Astrocyte (in vitro differentiated cells and primary cell): ENCODE results near the gene PDGFC. TPM values are rescaled to one million over a fixed set of nuclear protein-coding genes. Genes with fewer than 3 reads are reported as not detected.
"Not testable (repeated sequence)": the region's sequence is repeated elsewhere in the genome, so short reads cannot be mapped to it uniquely, and the experiment has no call there.

Experiments
- DNase-seq: peaks from one replicate; pipeline ENCODE4 v3.0.0-alpha.2; 2010; ENCODE audit warnings: low read depth
- FAIRE-seq: peaks from 2 replicates; lab custom pipeline; 2011; peaks lifted over from hg19 to GRCh38; lab: Jason Lieb, UNC
- H2AFZ ChIP-seq: 2 replicates; pipeline ENCODE4 v1.6.0; 2012; ENCODE audit warnings: low read depth, low read length, inconsistent platforms
- H3K27ac ChIP-seq: 2 replicates; pipeline ENCODE4 v1.5.1; 2011; ENCODE audit warnings: low read depth, low read length, inconsistent platforms
- H3K27me3 ChIP-seq: 2 replicates; pipeline ENCODE4 v1.6.0; 2011; ENCODE audit warnings: low read length, inconsistent platforms; ENCODE audit not compliant: insufficient read depth
- H3K36me3 ChIP-seq: 2 replicates; pipeline ENCODE4 v1.5.1; 2011; ENCODE audit warnings: low read length, inconsistent platforms; ENCODE audit not compliant: insufficient read depth
- H3K4me1 ChIP-seq: 2 replicates; pipeline ENCODE4 v1.5.1; 2011; ENCODE audit warnings: low read length, inconsistent platforms; ENCODE audit not compliant: insufficient read depth
- H3K4me2 ChIP-seq: 2 replicates; pipeline ENCODE4 v1.6.0; 2012; ENCODE audit warnings: low read length, inconsistent platforms
- H3K4me3 ChIP-seq: 2 replicates; pipeline ENCODE4 v1.5.1; 2011; ENCODE audit warnings: low read depth, mild to moderate bottlenecking, low read length, inconsistent platforms; ENCODE audit not compliant: insufficient read depth
- H3K79me2 ChIP-seq: 2 replicates; pipeline ENCODE4 v1.6.0; 2012; ENCODE audit warnings: mild to moderate bottlenecking, low read length, inconsistent platforms; ENCODE audit not compliant: insufficient read depth
- H3K9ac ChIP-seq: 2 replicates; pipeline ENCODE4 v1.6.0; 2012; ENCODE audit warnings: mild to moderate bottlenecking, low read length, inconsistent platforms
- H3K9me3 ChIP-seq: 2 replicates; pipeline ENCODE4 v1.5.1; 2012; ENCODE audit warnings: low read depth, mild to moderate bottlenecking, low read length, inconsistent platforms; ENCODE audit not compliant: insufficient read depth
- H4K20me1 ChIP-seq: 2 replicates; pipeline ENCODE4 v1.6.0; 2012; ENCODE audit warnings: low read length, inconsistent platforms; ENCODE audit not compliant: insufficient read depth
- H3K27ac Mint-ChIP-seq: one replicate; pipeline ENCODE4 v1.8.0; 2021; ENCODE audit warnings: mild to moderate bottlenecking, mixed read lengths; ENCODE audit not compliant: unreplicated experiment
- H3K27me3 Mint-ChIP-seq: one replicate; pipeline ENCODE4 v1.8.0; 2021; ENCODE audit warnings: low read depth, mixed read lengths; ENCODE audit not compliant: unreplicated experiment
- H3K36me3 Mint-ChIP-seq: one replicate; pipeline ENCODE4 v1.8.0; 2021; ENCODE audit warnings: low read depth, mixed read lengths; ENCODE audit not compliant: unreplicated experiment
- H3K4me1 Mint-ChIP-seq: one replicate; pipeline ENCODE4 v1.8.0; 2021; ENCODE audit warnings: low read depth, mixed read lengths; ENCODE audit not compliant: unreplicated experiment
- H3K4me3 Mint-ChIP-seq: one replicate; pipeline ENCODE4 v1.8.0; 2021; ENCODE audit warnings: mild to moderate bottlenecking, moderate library complexity, mixed read lengths; ENCODE audit not compliant: unreplicated experiment
- H3K9me3 Mint-ChIP-seq: one replicate; pipeline ENCODE4 v1.8.0; 2021; ENCODE audit warnings: mild to moderate bottlenecking, mixed read lengths; ENCODE audit not compliant: unreplicated experiment
- CTCF ChIP-seq: IDR thresholded peaks from 2 replicates; pipeline ENCODE4 v1.5.1; 2011; ENCODE audit warnings: low read depth, mild to moderate bottlenecking, inconsistent platforms, low read length, moderate library complexity; ENCODE audit not compliant: insufficient read depth
- EZH2 ChIP-seq: IDR thresholded peaks from 2 replicates; pipeline ENCODE4 v1.6.1; 2012; ENCODE audit warnings: mild to moderate bottlenecking, low read length, inconsistent platforms; ENCODE audit not compliant: insufficient read depth
- total RNA-seq: library from RNA; stranded (reverse); gene quantifications from 2 replicates; pipeline ENCODE4 v1.2.1, GENCODE V29; 2021

Gene PDGFC
- total RNA-seq, 1 donor from 2014 or later: 167 TPM

GRCh38 chr4:156934259-156934635 lies 37.4 kb downstream of the PDGFC start:
- Histone ChIP-seq H3K27ac (peak overlapping the region; percentile 85), H3K79me2 (peaks cover 92% of the 10 kb centered on the region), H3K9me3 (peaks cover 4% of the 10 kb centered on the region), H2AFZ (no peak overlapping the region), H3K4me1 (peaks cover 28% of the 10 kb centered on the region), H3K4me3 (no peak overlapping the region), H3K9ac (no peak overlapping the region), H3K27me3 (no peaks in the 10 kb centered on the region), H4K20me1 (peaks cover 12% of the 10 kb centered on the region), H3K36me3 (peaks cover 4% of the 10 kb centered on the region), H3K4me2 (no peak overlapping the region)
- no peak for TF ChIP-seq EZH2
- TF ChIP-seq CTCF: no peak
- no peaks in the 10 kb centered on the region for H3K27me3 Mint-ChIP-seq
- H3K4me1 Mint-ChIP-seq: peaks cover 38% of the 10 kb centered on the region
- H3K36me3 Mint-ChIP-seq: peaks cover 4% of the 10 kb centered on the region
- no peaks in the 10 kb centered on the region for H3K9me3 Mint-ChIP-seq
- no peak for DNase-seq
- no peak overlapping the region for H3K4me3 Mint-ChIP-seq
- no peak for FAIRE-seq
- H3K27ac Mint-ChIP-seq: peak overlapping the region; percentile 87

GRCh38 chr4:156933633-156934258 lies 37.9 kb downstream of the PDGFC start:
- Mint-ChIP-seq H3K27ac (peak overlapping the region; percentile 87), H3K4me1 (peaks cover 38% of the 10 kb centered on the region), H3K4me3 (peak overlapping the region; percentile 15), H3K27me3 (no peaks in the 10 kb centered on the region), H3K36me3 (peaks cover 4% of the 10 kb centered on the region), H3K9me3 (no peaks in the 10 kb centered on the region)
- DNase-seq: peak; percentile 97
- Histone ChIP-seq H3K79me2 (peaks cover 92% of the 10 kb centered on the region), H3K4me3 (no peak overlapping the region), H4K20me1 (peaks cover 13% of the 10 kb centered on the region), H3K9me3 (peaks cover 4% of the 10 kb centered on the region), H3K27ac (peak overlapping the region; percentile 85), H3K4me2 (peak overlapping the region; percentile 33), H3K4me1 (peaks cover 23% of the 10 kb centered on the region), H3K9ac (peak overlapping the region; percentile 45), H2AFZ (no peak overlapping the region), H3K27me3 (no peaks in the 10 kb centered on the region), H3K36me3 (peaks cover 4% of the 10 kb centered on the region)
- peak; percentile 34 for FAIRE-seq
- TF ChIP-seq EZH2 (no peak), CTCF (no peak)

GRCh38 chr4:156932360-156932759 lies 39.2 kb downstream of the PDGFC start:
- not testable (repeated sequence) for H3K27me3 Mint-ChIP-seq, H3K9me3 ChIP-seq, H3K27me3 ChIP-seq, H2AFZ ChIP-seq, H3K9ac ChIP-seq, H3K36me3 ChIP-seq, H3K4me3 ChIP-seq, H3K27ac ChIP-seq, FAIRE-seq, DNase-seq, H3K4me3 Mint-ChIP-seq, H3K4me2 ChIP-seq, H3K9me3 Mint-ChIP-seq
- H4K20me1 ChIP-seq: peaks cover 13% of the 10 kb centered on the region
- peak overlapping the region; percentile 53 for H3K27ac Mint-ChIP-seq
- peaks cover 92% of the 10 kb centered on the region for H3K79me2 ChIP-seq
- H3K4me1 ChIP-seq: peaks cover 23% of the 10 kb centered on the region
- peaks cover 12% of the 10 kb centered on the region for H3K36me3 Mint-ChIP-seq
- H3K4me1 Mint-ChIP-seq: peaks cover 51% of the 10 kb centered on the region
